ENCODE data around the gene DDX59. TPM values are rescaled to one million over a fixed set of nuclear protein-coding genes. Genes with fewer than 3 reads are reported as not detected.

DDX59 gene
- polyA plus RNA-seq (ENCODE audit: insufficient read length in 4 of 4) = 10 to 100 TPM; 21.4 to 37.0 (median 29.2) TPM

DNA sequence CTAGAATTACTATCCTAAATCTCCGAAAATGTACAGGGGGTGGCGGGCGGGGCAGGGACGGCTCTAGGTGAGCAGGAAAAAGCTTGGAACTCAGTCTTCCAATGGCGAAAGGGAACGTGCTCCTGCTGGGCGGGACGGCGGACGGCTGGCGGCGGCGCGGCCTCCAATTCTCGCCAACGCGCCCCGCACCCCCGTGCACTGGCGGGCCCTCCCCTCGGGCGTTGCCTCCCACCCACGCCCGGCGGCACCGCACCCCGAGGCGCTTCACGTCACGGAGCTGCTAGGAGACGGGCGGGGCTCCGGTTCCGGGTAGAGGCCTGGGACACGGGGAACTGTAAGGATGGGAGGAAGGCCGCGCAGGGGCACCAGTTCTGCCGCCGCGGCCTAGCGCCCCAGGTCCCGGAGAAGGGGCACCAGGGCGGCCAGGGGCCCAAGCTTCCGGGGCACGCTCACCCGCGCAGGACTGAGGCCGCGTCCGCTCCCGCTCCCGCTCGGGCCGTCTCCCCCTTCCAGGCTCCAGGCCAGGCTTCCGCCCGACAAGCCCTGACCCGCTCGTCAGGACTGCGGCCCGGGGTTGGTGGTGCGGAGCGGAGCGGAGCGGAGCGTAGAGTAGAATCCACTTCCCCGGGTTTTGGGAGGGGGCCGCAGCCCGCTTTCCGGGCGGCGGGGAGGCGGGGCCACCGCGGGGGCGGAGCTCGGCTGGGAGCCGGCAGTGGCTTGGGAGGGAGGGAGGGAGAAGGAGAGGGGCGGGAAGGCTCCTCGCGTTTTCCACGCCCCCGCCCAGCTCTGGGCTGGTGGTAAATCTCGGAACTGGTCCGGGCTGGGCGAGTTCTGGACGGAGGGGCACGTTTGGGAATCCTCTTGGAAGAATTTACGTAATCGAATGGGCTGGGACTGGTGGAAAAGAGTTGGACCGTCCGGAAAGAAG is at the start of gene DDX59:
TSS of gene DDX59 (minus strand) at position 594 of the 928 bp plus-strand sequence. CDS start 3,167 bp downstream, outside the sequence.
- peak; percentile 89 to 93 (median 92) for DNase-seq (ENCODE audit: low read depth in 4 of 4, low spot score in 2 of 4)

DNA sequence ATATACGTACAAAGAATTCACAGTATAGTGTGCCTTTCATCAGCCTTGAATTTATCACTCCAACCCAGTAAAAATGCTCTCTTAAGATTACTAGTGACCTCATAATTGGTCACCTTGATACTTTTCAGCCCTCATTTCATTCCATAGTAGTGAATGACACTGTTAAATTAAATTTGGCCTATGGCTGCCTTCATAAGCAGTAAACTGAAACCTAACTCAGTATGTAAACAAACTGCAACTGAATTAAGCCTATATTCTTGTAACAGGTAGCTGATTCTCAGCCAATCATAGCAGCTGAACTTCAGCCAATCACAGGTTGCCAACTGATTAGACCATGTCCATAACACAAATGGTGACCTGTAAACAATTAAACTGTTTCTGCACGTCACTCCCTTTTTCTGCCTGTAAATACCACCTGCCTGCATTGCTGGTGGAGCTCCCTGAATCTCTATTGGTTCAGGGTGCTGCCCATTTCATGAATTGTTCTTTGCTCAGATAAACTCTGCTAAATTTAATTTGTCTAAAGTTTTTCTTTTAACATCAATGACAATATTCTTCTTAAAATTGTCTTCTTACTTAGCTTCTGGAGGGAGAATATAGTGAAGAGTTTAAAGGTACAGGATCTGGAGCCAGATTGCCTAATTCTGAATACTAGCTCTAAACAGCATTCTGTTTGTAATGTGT is 44.9 kb upstream of the DDX59 start:
- DNase-seq (ENCODE audit: low read depth in 4 of 4, low spot score in 2 of 4) = no peak

DNA sequence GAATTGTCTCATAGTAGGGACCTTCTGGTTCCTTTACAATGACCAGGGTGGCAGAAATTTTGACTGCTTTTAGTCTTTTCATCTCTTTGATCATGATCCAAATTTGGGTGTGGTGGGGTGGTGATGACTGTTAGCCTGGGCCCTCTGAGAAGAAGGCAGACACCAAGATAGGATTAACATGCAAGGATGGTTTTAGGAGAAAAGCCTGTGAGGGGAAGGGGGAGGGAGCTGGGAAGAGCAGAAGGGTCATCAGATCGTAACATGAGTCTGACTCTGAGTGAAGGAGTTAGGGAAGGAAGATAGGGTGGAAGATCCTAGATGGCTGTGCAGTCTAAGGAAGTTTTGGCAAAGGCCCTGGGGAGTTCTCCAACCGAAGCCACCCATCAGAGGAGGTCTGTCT is 40.5 kb upstream of the DDX59 start:
- DNase-seq (ENCODE audit: low read depth in 4 of 4, low spot score in 2 of 4) = no peak

DNA sequence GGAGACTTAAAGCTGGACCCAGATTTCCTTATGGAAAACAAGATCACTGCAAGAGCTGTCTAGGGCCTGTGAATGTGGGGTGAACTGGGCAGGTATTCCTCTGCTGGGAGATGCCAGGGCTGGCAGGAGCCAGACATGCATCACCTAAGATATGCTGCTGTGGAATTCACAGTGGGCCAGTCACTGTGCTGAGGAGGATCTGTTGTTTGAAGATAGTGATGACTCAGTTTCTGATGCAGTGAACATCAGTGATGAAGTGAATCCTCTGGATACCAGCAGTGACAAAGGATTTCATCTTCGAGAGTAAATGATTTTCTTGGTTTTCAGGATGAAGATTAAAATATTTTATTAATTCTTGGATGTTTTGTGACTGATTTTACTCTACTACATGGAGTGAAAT is 39.1 kb upstream of the DDX59 start:
- DNase-seq (ENCODE audit: low read depth in 4 of 4, low spot score in 2 of 4) = no peak

DNA sequence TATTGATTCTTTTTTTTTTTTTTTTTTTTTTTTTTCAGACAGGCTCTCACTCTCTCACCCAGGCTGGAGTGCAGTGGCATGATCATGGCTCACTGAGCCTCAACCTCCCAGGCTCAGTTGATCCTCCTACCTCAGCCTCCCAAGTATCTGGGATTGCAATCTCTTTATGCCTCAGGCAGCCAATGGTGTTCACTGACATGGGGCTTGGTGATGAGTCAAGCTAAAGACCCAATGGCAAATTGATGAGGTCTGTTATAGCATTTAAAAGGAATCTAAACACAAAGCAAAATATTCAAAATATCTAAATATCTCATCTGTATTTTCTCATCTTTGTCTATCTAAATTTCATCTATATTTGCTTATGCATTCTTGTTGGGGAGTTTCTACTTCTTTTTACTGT is 38.5 kb upstream of the DDX59 start:
- no peak for DNase-seq (ENCODE audit: low read depth in 4 of 4, low spot score in 2 of 4)

DNA sequence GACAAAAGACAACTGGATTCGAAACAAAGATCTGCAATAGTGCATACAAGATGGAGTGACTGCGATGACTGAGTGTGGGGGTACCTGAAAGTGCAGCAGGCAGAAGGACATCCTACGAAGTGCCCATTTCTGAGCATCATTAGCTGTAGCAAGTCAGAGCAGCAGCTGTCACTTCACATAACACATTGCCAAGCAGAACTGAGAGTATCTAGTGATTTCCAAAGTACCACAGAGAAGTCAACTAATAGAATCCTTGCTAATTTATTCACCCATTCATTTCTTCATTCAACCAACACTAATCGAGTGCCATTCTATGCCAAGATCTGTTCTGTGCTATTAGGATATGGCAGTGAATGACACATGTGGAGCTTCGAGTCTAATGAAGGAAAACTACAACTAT is 37.4 kb upstream of the DDX59 start:
- DNase-seq (ENCODE audit: low read depth in 4 of 4, low spot score in 2 of 4) = no peak

DNA sequence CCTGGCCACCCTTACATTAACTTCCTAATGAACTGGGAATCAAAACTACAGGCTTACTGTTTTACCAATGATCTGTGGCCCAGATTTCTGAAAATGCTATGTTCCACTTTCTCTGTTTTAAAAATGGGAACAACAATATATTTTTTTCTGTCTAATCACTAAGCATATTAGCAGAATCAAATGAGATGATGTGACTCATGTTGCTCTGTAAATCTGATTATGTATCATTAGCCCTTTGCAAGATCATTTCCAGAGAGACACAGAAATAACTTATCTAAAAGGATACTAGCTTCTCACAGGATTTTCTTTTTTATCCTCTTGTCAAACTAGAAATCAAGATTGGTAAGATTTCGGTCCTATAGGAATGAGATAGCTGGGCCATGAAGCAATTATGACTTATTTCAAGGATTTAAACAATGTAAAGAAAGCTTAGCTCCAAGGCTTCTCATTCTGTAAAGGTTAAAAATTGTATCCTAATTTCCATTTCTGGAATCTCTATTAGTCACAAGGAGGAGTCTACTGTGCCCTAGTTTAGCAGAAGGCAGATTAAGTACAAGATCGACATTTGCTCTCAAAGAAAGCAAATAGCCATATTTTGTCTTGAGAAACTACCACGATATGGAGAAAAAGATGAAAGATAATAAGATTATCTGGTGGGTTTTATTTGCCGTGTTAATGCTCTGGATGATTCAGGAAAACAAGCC is 36.6 kb upstream of the DDX59 start:
- no peak for DNase-seq (ENCODE audit: low read depth in 4 of 4, low spot score in 2 of 4)

DNA sequence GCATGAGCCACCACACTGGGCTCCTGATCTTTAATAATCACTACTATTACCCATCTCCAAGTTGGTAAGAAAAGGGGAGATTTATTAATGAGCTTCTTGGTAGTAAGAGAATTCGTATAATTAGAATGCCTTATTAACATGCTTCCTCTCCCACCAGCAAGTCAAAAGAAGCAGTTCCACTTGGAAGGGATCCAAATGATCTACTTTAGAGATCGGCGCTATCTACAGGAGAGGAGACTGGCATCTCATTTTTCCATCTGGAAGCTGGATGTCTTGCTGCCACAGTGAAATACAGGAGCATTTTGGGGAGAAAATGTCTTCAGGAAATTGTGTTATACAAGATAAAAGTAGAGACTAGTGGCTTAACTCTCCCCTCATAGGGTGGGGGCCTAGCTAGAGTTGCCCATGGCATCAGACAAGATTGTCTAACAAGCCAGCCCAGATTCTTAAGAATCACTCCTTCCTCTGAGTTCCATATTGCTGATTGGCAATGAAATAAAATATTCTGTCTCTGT is 35.3 kb upstream of the DDX59 start:
- DNase-seq (ENCODE audit: low read depth in 4 of 4, low spot score in 2 of 4) = no peak

DNA sequence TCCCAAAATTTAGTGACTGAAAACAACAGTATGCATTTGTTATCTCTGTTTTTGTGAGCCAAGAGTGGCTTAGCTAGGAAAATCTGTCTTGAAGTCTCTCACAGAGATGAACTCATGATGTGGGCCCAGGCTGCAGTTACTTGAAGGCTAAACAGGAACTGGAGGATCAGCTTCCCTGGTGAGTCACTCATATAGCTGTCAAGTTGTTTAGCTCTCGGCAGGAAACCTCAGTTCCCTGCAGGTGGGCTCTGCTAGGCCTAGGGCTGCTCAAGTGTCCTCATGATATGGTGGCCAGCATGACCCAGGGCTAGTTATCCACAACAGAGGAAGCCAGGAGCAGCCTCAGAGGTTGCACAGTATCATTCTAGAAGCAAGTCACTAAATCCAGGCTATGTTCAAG is 30.2 kb upstream of the DDX59 start:
- DNase-seq (ENCODE audit: low read depth in 4 of 4, low spot score in 2 of 4) = no peak

DNA sequence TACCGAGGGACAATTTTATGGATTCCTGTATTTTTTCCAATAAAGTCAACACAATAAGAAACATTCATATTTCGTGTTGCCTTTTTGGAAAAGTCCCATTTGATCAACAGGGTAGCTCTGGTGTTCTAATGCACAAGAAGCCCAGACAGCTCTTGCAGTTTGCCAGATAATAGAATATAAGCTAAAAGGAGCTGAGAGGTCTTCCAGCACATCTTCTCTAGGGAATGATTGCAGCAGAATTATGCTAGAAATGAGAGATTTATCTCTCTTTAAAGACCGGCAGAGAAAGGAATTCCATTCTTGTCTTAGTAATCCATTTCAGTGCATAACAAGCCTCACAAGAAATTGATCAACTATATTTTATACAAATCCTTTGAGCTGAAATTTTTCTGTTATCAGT is 25.0 kb upstream of the DDX59 start:
- no peak for DNase-seq (ENCODE audit: low read depth in 4 of 4, low spot score in 2 of 4)

DNA sequence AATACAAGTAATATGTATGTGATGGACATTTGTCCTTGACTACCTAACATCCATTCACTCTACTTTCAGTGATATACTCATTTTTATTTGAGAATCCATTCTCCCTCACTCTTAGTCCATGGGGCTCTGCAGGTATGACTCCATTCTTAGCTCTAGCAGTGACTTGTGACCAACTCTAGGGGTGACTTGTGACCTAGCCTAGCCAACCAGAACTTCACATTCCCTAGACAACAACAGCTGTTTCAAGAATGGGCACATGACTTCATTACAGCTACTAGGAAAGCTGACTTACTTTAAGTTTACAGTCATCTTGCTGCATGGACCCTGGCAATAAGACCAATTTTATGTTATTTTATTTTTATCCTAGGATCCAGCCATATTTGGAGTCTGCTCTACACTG is 23.6 kb upstream of the DDX59 start:
- DNase-seq (ENCODE audit: low read depth in 4 of 4, low spot score in 2 of 4) = no peak

DNA sequence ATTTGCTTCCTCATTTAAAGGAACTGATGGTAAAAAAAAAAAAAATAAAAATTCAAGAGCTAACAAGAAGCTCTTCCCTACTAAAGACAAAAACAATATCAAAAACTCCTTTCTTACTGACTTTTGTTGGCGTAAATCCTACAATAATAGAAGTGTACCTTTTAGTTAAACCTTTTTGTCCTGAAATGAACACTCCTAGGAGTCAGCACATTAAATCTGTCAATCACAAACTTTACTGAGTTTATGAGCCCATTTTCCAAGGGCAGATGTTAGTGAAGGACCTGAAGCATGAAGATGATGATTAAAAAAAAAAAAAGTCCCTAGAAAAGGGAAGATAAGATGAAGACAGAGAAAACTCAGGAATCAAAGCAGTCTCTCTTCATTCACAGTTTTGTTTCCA is 22.6 kb upstream of the DDX59 start:
- no peak for DNase-seq (ENCODE audit: low read depth in 4 of 4, low spot score in 2 of 4)

DNA sequence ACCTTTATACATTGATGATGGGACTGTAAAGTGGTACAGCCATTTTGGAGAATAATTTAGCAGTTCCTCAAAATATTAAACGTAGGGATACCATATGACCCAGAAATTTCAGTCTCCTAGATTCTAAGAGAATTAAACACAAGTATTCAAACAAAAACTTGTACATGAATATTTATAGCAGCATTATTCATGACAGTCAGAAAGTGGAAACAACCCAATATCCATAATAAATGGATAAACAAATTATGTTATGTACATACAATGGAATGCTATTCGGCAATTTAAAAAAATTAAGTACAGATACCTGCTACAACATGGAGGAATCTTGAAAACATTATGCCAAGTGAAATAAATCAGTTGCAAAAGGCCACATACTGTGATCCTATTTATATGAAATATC is 16.9 kb upstream of the DDX59 start:
- DNase-seq (ENCODE audit: low read depth in 4 of 4, low spot score in 2 of 4) = no peak

DNA sequence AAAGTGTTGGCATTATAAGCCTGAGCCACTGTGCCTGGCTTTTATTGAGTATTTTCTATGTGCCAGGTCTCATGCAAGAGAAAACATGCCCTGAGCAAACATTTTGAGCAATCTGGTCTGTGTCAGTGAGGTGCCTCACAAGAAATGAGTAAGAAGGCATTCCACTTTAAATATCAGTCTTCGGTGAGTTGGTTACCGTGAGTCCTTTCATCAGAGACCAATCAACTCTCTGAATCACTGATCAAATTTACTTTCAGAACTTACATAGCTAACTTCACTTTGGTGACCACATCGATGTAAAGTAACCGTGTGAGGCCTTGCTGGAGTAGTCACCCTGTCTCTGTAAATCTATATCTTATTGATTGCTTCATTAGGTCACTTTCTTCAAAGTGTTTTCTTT is 14.3 kb upstream of the DDX59 start:
- DNase-seq (ENCODE audit: low read depth in 4 of 4, low spot score in 2 of 4) = no peak

DNA sequence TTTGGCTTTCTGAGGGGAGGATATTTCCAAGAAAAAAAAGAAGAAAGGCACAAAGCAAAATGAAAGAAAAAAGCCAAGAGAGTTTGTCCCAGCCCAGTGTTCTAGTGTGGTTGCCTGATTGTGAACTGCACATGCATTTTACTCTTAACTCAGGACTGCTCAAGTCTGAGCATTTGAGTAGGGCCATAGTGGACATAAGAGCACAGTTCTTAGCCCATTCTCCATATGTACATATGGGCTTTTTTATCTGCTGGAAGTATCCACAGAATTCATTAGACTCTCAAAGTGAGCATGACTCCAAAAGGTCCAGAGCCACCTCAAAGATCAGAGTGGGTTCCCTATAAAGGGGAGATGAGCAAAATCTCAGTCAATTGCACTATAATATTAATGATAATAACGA is 13.6 kb upstream of the DDX59 start:
- DNase-seq (ENCODE audit: low read depth in 4 of 4, low spot score in 2 of 4) = no peak

DNA sequence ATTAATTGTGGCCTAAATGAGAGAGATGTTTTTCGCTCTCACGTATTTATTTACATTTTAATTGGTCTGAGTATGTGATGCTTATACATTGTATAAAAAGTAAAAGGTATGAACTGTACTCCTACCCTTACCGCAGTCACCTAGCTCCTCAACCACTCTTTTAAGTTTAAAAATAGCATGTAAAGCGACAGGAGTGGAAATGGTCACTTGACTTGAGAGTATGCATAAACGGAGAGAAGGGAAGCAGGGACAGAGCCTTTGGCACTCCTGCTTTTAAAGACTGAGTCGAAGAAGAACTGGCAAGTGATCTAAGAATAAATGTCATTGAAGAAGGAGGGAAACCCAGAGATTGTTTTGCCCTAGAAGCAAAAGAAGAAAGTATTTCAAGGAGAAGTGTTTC is 11.5 kb upstream of the DDX59 start:
- DNase-seq (ENCODE audit: low read depth in 4 of 4, low spot score in 2 of 4) = no peak

DNA sequence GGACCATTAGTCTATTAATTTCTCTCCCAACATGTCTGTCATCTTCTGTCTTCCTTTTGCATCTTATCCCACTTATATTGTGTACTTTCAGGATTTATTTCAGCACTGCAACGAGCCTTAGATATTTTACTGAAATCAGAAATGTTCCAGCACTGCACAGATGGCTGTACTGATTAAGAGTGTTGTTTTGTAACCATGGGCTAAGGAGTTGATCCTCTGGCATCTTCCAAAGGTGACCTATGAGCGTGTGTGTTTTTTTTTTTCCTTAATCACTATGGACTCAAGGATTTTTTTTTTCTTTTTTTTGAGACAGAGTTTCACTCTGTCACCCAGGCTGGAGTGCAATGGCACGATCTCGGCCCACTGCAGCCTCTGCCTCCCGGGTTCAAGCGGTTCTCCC is 7.1 kb upstream of the DDX59 start:
- DNase-seq (ENCODE audit: low read depth in 4 of 4, low spot score in 2 of 4) = no peak

DNA sequence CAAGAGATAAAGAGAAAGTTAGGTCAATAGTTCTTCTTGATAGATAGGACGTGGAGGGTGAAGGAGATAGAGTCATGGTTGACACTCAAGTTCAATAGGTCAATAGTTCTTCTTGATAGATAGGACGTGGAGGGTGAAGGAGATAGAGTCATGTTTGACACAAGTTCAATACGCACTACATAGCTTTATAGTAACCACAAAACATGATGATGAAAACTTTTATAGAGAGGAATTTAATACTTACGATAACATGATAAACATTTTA is 5.8 kb upstream of the DDX59 start:
- no peak for DNase-seq (ENCODE audit: low read depth in 4 of 4, low spot score in 2 of 4)

DNA sequence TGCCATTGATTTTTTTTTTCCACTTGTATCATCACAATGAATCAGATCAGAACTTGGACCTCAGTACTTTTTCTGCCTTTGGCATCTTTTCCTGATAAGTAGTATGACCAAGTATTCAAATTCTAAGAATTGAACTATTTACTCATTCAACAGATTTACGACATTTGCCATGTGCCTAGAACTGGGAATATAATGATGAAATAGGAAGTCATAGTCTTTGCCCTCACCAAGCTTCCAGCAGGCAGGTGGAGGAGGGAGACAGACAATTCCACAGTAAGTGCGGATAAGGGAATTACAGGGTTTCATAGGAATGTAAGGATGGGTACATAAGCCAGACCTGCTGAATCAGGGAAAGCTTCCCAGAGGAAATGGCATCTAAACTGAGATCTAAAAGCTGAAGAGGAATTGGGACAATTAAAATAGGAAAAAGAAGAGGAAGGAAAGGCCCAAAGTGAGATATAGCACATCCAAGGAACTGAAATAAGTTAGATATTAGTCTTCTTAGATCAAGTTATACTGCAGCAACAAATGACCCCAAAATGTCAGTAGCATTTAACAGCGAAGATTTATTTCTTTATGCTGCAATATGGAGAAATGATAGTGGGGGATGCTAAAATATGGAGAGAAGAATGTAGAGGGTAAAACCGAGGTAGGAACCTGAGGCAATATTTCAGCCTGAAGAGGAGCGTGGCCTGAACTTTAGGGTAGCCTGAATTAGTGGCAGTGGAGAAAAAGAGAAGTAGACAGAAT is 5.3 kb upstream of the DDX59 start:
- DNase-seq (ENCODE audit: low read depth in 4 of 4, low spot score in 2 of 4) = no peak

DNA sequence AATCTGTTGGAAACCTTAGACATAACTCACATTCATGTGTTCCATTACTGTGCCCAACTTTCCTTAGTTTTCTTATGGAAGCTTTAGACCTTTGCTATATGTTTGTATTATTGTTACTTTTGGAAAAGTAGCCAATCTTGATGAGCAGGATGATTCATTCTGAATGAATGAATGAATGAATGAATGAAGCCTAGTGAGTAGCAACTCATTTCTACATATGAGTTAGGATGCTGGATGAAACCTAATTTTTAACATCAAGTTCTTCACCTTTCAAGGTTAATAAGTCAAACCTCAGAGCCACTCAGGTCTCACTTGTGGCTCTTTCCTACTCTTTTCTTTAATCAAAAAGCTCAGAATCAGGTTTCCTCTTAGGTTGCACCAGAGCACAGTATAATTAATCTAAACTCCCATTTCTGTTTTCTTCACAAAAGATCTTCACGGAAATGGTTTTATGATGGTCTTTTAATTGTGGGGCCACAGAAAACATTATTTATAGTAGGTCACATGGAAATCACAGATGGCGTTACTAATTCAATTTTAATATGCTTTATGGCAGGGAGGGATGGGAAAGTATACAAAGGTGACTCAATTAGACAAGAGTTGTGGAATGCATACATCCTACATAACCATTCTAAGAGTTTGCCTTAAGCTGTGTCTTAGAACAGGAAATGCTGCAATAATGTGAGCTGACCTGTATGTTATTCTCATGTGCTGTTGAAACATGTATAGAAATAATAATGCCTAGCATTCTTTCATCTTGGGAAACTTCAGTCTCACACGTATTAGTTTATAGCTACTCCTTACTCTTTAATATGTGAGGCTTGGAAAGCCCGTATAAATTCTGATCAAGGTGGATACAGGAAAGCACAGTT is 4.5 kb upstream of the DDX59 start:
- DNase-seq (ENCODE audit: low read depth in 4 of 4, low spot score in 2 of 4) = no peak
